Fibroblast of skin of back (primary cell): ENCODE results near the gene FBLN2.
A peak's percentile ranks its signal among the peaks of the same experiment; 100 is the strongest.

Source experiments
- DNase-seq: peaks from one replicate; pipeline ENCODE4 v3.0.0-alpha.2; 2013

FBLN2 gene

DNA sequence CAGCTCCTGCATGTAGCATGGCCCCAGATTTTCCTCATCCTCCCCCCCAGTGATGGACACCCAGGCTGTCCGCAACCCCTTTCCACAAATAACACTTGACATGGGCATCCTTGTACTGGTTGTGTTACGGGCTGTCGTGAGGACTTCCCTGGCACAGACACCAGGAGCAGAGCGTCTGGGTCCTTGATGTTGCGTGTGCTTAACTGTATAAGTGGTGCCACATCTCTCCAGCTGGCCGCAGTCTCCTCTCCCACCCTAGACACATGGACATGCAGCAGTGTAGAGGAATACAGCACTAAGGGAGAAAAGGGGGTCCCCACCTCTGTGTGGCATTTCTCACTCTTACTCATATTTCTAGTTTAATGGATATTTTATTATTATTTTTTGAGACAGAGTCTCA is 56.6 kb downstream of the FBLN2 start:
- DNase-seq, result no peak

DNA sequence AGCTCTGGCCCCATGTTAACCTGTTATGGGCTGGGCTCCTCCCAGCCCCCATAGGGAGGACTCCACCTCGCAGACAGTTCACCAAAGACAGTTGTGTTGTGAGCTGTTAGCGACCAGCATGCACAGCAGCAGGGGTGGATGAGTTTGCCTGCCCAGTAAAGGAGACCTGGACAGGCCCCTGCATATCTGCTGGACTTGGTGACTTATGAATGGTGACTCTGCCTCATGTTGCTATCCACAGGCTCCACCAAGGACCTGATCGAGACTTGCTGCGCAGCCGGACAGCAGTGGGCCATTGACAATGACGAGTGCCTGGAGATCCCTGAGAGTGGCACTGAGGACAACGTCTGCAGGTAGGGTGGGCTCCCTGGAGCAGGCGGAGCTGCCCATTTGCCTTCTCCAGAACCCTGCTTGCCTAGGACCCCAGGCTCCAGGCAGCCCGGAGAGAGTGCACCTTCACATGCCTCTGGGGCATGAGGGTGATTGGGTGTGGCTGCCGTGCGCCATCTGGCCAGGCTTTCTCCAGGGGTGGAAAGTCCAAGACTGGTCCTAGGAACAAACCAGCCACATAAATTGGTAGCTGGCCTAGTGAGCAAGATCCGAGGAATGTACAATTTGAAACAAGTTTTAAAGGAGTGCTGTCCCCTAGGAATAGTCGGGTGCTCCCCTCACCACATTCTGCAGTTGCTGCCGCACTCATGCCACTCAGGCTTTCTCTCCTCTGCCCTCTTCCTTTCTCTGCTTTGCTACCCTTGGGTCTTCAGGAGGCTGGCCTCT is 59.1 kb downstream of the FBLN2 start:
- peak; percentile 21 for DNase-seq

DNA sequence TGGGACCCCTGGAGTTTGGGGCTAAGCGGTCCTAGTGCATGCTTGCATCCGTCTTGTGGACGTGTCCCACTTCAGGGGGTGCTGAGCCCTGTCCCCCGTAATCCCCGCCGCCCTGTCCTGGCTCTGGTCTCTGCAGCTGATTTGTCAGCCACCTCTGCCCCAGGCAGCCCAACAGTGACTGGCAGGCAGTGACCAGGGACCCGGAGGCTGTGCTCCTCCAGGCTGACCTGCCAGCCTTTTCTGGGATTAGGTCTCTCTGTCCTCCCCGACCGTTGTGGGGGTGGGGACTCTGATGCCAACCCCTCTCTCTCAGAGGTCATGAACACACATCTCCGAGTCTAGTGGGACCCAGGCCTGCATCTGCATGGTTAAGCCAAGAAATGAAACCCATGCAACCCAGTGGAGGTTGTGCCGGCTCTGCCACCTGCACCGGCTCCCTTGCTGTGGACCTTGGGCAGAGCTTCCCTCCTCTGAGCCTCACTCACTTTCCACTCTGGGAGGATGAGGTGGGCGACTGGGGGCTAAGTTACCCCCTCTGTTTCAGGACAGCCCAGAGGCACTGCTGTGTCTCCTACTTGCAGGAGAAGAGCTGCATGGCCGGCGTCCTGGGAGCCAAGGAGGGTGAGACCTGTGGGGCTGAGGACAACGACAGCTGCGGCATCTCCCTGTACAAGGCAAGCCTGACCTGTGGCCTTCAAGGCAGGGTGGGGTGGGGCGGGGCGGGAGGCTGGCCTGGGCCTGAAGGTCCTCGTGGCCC is 60.2 kb downstream of the FBLN2 start:
- DNase-seq, result no peak

DNA sequence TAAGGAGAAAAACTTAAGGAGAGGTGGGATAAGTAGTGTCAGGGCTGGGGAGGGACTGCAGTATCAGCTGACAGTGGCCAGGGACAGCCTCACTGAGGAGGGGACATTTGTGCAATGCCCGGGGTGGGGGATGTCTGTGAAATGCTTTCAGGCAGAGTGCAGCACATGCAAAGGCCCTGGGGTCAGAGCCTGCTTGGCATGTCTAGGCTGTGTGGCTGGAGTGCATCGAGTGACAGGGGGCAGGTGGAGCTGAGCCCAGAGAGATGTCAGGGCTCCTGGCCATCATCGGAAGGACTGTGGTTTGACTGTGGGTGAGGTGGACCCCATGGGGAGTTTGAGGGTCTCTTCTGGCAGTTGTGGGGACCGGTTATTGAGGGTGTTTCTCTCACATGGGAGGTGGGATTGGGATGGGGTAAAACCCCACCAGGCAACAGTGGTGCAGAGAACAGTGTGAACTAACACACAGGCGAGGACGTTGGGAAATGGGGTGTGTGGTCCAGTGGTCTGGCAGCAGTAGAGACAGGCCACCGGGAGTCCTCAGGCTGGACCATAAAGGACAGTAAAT is 61.2 kb downstream of the FBLN2 start:
- DNase-seq, result no peak

DNA sequence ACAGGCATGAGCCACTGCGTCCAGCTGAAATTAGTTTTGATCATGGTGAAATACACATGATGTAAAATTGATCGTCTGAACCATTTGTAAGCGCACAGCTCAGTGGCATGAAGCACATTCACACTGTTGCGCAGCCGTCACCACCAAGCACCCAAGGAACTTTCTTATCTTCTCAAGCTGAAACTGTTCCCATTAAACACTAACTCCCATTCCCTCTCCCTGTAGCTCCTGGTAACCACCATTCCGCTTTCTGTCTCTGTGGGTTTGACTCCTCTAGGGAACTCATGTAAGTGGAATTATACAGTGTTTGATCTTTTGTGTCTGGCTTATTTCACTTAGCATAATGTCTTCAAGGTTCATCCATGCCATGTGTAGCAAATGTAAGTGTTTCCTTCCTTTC is 62.3 kb downstream of the FBLN2 start:
- DNase-seq, result no peak

DNA sequence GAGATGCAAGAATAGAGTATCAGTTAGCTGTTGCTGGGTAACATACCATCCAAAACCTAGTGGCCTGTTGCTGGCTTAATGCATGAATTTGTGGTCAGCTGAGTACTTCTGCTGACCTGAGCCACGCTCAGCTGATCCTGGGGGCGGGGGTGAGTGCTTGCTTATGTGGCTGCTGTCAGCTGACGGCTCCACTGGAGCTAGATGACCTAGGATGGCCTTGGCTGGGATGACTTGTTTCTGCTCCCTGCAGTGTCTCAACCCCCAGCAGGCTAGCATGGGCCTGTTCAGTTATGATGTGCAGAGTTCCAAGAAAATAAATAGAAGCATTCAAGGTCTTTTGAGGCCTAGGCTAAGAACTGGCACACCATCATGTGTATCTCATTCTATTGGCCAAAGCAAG is 63.9 kb downstream of the FBLN2 start:
- DNase-seq, result no peak

DNA sequence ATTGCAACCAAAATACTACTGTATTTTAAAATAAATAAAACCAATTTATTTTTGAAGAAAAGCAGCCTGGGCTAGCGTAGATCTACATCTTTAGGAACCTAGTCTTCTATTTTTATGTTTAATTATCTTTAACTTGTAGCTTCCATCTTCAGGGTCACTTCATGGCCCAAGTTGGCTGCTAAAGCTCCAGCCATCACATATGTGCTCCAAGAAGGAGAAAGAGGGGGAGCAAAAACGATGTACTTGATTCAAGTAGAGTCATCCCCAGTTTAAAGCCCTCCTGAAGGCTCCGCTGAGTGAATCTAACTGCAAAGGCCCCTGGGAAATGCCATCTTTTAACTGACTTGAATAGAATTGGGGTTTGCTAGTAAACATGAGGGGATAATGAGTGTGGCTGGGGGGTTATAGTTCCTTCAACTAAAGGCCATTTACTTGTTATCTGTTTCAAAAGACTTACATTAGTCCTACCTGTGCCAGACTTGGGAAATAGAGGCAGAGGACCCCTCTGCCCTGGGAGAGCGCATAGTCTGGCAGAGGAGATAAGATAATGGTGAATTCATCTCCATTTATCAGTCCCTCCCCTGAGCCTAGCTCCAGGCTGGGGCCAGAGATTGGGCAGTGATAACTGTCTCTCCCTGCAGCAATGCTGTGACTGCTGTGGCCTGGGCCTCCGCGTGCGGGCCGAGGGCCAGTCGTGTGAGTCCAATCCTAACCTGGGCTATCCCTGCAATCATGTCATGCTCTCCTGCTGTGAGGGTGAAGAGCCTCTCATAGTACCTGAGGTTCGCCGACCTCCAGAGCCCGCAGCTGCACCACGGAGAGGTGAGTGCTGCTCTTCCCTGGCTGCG is 64.6 kb downstream of the FBLN2 start:
- DNase-seq, result no peak

DNA sequence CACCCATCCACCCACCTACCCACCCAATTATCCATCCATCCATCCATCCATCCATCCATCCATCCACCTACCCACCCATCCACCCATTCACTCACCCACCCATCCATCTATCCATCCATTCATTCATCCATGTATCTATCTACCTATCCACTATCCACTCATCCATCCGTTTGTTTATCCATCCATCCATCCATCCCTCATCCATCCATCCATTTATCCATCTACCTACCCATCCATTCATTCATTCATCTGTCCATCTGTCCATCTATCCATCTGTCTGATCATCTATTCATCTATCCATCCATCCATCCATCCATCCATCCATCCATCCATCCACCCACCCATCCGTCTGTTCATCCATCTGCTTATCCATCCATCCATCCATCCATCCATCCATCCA is 65.7 kb downstream of the FBLN2 start:
- DNase-seq, result no peak

DNA sequence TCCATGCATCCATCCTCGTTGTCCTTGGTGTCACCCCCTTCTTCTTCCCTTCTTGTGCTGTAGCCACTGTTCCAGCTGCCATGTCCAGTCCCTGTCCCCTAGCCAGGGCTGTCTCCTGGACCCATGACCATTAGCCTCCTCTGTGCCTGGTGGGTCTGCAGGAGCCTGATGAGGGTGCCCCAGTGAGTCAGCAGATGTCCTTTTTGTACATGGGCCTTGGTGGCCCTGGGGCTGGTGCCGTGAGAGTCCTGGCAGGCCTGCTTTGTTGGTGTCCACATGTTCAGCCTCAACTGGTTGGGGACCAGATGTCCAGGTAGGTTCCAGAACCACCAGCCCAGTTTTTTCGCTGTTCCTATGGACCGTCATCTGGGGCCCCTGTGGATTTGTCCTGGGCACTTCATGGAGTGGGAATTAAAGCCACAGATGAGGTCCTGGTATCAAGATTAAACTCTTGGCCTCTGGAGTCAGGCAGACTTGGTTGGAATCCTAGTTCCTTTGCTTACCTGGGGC is 66.1 kb downstream of the FBLN2 start:
- DNase-seq, result no peak

DNA sequence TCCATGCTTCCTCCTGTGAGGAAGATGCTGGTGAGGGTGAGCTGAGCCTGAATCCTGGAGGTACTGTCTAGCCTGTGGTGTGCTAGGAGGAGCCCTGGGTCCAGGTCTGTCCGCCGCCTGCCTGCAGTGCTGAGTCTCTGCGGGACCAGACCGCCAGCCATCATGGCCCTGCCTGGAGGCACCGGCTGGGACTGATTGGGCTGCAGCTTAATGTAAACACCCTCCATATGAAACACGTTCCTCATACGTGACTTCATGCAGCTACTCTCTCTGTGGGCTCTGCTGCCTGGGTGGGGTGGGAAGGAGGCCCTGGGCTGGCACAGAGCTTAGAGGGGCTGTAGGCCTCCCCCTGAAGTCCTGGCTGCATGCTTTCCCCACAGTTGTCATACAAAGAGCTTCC is 67.4 kb downstream of the FBLN2 start:
- DNase-seq, result no peak

DNA sequence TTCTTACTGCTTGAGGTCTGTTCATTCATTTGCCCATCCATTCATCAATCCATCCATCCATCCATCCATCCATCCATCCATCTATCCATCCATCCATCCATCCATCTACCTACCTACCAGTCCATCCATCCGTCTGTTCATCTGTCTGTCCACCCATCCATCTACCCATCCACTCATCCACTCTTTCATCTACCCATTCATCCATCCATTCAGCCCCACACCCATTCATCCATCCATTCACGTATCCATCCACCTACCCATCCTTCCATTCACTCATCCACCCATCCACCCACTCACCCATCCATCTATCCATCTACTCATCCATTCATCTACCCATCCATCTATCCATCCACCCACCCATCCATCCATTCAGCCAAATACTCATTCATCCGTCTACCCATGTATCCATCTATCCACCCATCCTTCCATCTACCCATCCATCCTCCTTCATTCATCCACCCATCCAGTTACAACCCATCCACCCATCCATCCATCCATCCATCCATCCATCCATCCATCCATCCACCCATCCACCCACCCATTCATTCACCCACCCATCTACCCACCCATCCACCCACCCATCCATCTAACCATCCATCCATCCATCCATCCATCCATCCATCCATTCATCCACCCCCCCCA is 68.3 kb downstream of the FBLN2 start:
- no peak for DNase-seq

DNA sequence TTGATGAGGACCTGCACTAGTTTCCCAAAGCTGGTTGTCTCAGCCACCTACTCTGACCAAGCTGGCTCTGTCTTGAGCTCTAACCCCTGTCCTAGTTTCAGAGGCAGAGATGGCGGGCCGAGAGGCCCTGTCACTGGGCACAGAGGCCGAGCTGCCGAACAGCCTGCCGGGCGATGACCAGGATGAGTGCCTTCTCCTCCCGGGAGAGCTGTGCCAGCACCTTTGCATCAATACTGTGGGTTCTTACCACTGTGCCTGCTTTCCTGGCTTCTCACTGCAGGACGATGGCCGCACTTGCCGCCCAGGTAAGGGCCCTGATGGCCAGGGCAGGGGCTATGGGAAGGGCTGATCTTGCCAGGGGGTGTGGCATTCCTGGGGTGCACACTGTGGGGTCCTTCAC is 69.1 kb downstream of the FBLN2 start:
- DNase-seq, result no peak

DNA sequence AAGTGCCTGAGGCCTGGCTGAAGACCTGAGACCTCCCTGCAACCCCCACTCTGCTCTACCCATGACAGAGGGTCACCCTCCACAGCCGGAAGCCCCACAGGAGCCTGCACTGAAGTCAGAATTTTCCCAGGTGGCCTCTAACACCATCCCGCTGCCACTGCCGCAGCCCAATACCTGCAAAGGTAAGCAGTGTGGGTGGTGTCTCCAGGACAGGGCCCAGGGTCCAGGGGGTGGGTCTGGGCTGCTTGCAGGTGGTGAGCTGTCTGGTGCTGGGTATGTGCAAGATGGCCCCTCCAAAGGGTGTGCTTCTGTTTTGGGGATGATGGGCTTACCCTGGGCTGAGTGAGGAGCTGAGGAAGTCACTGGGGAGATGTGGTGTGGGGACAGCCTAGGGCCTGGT is 69.9 kb downstream of the FBLN2 start:
- DNase-seq, result no peak

DNA sequence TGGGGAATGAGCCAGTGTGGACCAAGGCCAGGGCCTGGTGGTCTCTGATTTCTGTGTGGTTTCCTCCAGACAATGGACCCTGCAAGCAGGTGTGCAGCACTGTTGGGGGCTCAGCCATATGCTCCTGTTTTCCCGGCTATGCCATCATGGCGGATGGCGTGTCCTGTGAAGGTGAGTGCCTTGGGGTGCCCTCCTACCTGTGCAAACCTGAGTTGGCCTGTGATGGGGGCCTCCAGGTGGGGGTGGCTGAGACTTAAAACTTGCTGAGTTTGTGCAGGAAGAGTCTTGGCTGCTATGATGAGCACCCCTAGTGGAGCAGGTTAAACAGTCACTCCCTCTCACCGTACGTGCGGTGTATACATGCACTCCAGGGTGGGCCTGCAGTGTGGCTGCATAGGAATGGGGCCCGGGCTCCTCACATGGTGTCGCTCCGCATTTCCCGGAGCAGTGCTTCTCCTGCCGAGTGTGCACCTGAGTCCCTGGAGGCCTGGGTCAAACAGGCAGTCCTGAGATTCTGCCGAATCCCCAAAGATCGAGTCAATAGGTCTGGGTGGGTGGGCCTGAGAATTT is 70.8 kb downstream of the FBLN2 start:
- DNase-seq, result no peak

DNA sequence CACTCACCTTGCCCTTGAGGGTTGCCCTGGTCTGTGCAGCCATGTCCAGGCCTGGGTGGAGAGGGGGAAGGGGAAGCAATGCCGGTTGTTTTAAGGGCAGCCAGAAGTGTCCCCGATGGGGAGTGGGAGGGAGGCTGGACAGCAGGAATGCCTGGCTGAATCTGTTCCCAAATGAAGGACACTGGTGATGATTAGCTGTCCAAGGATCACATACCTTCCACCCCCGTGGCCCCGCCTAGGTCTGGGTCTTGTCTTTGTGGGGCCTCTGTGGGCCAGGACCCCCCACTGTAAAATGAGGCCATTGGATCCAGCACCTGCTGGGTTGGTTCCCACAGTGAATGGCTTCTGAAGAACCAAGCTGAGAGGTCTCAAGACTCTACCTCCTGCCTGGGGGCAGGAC is 71.4 kb downstream of the FBLN2 start:
- DNase-seq, result no peak

DNA sequence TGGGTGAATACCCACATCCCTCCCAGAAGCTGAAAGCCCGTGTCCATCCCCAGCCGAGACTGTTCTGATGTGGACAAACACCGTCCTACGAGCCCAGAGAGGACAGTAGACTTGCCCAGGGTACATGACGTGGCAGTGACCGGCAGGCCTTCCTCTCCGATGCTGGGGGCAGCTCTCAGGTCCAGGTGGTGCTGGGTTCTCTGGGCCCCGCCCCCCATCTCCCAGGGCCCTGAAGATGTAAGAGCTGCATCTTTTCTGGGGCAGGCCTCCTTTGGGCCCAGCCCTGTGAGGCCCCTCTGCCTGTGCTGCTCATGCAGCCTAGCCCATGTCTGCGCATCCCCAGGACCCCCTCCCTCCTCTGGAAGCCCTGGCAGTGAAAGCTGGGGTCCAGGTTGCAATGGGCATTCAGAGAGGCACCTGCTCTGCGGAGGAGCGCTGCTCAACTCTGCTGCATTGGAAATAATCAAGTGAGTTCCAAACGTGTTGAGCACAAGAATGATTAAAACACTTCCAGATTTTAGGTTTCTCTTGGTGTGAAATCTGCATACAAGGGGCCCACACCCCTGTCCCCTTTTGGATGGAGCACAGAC is 71.9 kb downstream of the FBLN2 start:
- no peak for DNase-seq

DNA sequence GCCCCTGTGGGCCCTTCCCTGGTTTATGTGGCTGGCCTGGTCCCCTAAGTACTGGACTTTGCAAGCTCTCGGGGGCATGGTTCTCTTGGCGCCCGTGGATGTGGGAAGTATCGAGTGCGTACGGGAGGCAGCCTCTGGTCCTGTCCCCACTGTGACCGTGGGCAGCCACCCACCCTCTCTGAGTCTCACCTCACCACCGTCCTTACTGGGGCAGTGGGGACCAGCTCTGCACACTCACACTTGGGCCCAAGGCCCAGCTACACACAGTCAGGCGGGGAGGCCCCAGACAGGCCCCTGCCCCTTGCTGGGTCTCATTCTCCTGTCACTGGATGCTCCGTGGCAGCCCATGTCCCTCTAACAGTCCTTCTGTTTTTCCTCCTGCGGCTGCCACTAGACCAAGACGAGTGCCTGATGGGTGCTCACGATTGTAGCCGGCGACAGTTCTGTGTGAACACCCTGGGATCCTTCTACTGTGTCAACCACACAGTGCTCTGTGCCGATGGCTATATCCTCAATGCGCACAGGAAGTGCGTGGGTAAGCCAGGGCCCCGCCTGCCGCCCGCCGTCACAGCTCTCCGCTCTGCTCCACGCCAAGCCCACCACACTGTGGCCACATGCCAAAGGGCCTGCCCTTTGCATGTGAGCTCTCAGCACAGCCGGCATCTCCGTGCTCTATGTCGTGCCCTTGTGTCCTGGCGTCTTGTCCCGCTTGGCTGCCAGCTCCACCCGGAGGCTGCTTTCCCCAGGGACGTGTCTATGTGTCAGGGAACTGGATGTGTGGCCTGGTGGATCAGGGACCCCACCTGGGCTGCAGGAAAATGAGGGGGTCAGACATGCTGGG is 72.7 kb downstream of the FBLN2 start:
- no peak for DNase-seq

DNA sequence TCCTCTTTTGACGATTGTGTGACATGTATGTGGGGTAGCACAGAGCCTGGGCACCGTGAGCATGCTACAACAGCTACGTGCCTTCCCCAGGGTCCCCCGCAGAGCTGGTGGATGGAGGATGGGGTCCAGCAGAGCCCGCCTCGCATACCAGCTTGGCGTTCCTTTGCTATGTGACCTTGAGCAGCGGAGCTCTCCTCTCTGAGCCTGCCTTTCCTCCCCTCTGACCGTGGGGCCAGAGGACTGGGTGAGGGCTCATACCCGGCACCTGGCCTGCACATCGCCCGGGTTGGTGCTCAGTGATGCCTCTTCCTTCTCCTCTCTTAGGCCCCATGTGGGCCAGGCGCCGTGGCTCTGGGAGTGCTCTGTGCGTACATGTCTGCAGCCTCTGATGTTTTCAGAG is 73.4 kb downstream of the FBLN2 start:
- DNase-seq, result no peak

DNA sequence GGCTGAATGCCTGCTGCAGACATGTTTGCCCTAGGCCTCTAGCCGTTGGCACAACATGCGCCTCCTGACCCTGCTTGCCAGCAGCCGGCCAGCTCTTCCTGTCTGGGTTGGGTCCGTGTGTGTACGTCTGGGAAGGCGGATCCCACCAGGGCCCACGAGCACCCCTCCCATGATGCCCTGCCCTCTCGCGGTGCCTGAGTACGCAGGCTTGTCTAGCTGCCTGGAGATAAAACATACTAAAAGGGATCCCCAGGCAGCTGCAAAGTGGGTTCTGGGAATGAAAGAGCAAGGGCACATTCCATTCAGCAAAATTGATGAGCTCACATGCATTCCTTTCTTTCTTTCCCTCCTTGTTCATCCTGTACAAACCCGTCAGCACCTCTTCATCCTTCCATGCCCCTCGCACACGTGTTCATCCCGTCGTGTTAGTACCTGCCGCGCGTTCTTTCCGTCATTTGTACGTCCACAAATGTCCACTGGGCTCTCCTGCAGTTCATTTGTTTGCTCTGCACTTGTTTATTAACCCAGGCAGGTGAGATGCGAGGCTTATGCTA is 74.3 kb downstream of the FBLN2 start:
- DNase-seq, result peak; percentile 28

DNA sequence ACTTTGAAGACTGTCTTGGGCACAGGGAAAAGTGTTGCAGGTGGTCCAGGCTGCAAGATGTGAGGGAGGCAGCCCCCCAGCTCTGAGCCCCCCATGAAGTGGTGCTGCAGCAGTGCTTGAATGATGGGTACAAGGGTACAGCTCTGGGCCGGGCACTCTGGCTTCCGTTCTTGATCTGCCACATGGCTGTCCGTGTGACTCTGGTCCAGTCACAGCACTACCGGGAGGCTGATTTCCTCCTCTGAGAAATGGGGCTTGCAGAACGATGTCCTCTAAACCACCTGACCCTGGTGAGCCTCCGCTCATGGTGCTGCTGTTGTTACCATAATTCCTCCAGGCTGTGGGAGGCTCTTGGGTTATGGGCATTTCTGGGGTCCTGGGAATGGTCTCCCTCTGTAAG is 75.1 kb downstream of the FBLN2 start:
- DNase-seq, result no peak
